ENCODE measurements around the gene RBM4B. TPM values are rescaled to one million over a fixed set of nuclear protein-coding genes. Genes with fewer than 3 reads are reported as not detected.

The RBM4B gene
- total and polyA plus RNA-seq, 2 donors from 2014 or later = 18.2 to 20.8 TPM

- FAIRE-seq = no peak
- Histone ChIP-seq H3K9ac (ENCODE audit: low read length in 3 of 3) (peak overlapping the region in 2 of 3 donors; percentile 29 to 59), H3K9me3 (ENCODE audit: control insufficient read depth in 2 of 3, insufficient read depth in 1 of 3, low read length in 3 of 3) (no peaks in the 10 kb centered on the region), H3K4me3 (ENCODE audit: low read length in 3 of 3) (peak overlapping the region in 2 of 3 donors; percentile 35 to 49), H3K27ac (ENCODE audit: low read depth in 2 of 2, low read length in 2 of 2) (peak overlapping the region; percentile 78 to 80), H3K36me3 (ENCODE audit: control insufficient read depth in 2 of 3, insufficient read depth in 3 of 3, low read length in 3 of 3) (peaks cover 2 to 19% (median 3%) of the 10 kb centered on the region in 3 donors), H3K4me1 (ENCODE audit: control insufficient read depth in 2 of 3, insufficient read depth in 2 of 3, low read depth in 1 of 3, low read length in 3 of 3) (peaks cover 0 to 26% (median 23%) of the 10 kb centered on the region in 3 donors), H3K27me3 (ENCODE audit: control insufficient read depth, insufficient read depth, low read length) (no peaks in the 10 kb centered on the region)
- intact Hi-C loops (cut with DNase I) = no loop called here
- peak; percentile 69 to 82 (median 79) for DNase-seq
- TF ChIP-seq CTCF (IDR thresholded peaks at IDR 0.05; ENCODE audit: borderline replicate concordance, extremely low read depth, insufficient read depth) = no peak
These were observed 40.8 kb upstream of the RBM4B start for GRCh38 chr11:66718320-66718971.

DNA sequence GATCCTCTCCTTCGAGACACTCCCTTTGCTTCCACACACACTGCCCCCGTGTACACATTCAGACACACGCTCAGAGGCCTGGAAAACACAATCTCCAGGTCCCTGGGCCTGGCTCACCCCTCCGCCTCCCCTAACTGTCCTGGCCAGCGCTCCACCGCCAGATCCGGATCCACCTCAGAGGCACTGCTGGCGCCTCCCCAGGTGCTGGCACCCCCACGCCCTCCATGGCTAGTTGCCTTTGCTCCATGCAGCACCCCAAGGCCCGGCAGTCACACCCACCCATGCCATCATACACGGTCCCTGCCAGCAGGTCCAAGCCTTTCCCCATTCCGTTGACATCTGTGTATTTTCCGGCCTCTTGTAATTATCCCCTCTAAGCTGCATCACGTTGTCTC is 40.2 kb upstream of the RBM4B start:
- H3K4me1 ChIP-seq (ENCODE audit: control insufficient read depth in 2 of 3, insufficient read depth in 2 of 3, low read depth in 1 of 3, low read length in 3 of 3) = peaks cover 0 to 25% (median 19%) of the 10 kb centered on the region in 3 donors
- DNase-seq (peak in 3 of 5 donors; percentile 5 to 75 (median 56)), FAIRE-seq (no peak)
- H3K9ac ChIP-seq (ENCODE audit: low read length in 3 of 3) = peak overlapping the region in 1 of 3 donors; percentile 59
- intact Hi-C loops (cut with DNase I) = no loop called here
- H3K27ac ChIP-seq (ENCODE audit: low read depth in 2 of 2, low read length in 2 of 2) = peak overlapping the region in 1 of 2 donors; percentile 33
- H3K27me3 ChIP-seq (ENCODE audit: control insufficient read depth, insufficient read depth, low read length) = no peaks in the 10 kb centered on the region
- H3K9me3 ChIP-seq (ENCODE audit: control insufficient read depth in 2 of 3, insufficient read depth in 1 of 3, low read length in 3 of 3) = no peaks in the 10 kb centered on the region
- no peak for TF ChIP-seq CTCF (IDR thresholded peaks at IDR 0.05; ENCODE audit: borderline replicate concordance, extremely low read depth, insufficient read depth)
- H3K36me3 ChIP-seq (ENCODE audit: control insufficient read depth in 2 of 3, insufficient read depth in 3 of 3, low read length in 3 of 3) = peaks cover 2 to 24% (median 3%) of the 10 kb centered on the region in 3 donors
- H3K4me3 ChIP-seq (ENCODE audit: low read length in 3 of 3) = peak overlapping the region in 2 of 3 donors; percentile 35 to 49

DNA sequence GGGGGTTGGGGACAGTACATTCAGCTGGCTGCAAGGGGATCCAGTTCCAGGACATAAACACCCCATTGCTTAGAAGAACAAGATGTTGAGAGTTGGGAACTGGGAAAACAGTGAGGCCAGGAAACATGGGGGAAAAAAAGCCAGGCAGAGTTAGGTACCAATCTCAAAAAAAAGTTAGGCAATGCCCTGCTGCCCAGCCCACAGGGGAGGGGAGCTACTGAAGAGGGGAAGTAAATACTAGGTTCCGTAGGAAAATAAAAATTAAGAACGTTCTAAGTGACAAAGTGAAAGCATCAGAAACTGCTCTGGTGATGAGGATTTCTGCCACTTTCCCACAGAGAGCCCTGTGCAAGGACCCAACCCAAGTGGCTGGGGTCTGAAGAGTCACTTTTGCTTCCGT is 39.3 kb upstream of the RBM4B start:
- FAIRE-seq = no peak
- Histone ChIP-seq H3K4me3 (ENCODE audit: low read length in 3 of 3) (peak overlapping the region in 2 of 3 donors; percentile 29 to 49), H3K27ac (ENCODE audit: low read depth in 2 of 2, low read length in 2 of 2) (no peak overlapping the region), H3K36me3 (ENCODE audit: control insufficient read depth in 2 of 3, insufficient read depth in 3 of 3, low read length in 3 of 3) (peaks cover 2 to 27% (median 3%) of the 10 kb centered on the region in 3 donors), H3K4me1 (ENCODE audit: control insufficient read depth in 2 of 3, insufficient read depth in 2 of 3, low read depth in 1 of 3, low read length in 3 of 3) (peaks cover 0 to 25% (median 19%) of the 10 kb centered on the region in 3 donors), H3K27me3 (ENCODE audit: control insufficient read depth, insufficient read depth, low read length) (no peaks in the 10 kb centered on the region), H3K9ac (ENCODE audit: low read length in 3 of 3) (no peak overlapping the region), H3K9me3 (ENCODE audit: control insufficient read depth in 2 of 3, insufficient read depth in 1 of 3, low read length in 3 of 3) (no peaks in the 10 kb centered on the region)
- intact Hi-C loops (cut with DNase I) = no loop called here
- TF ChIP-seq CTCF (IDR thresholded peaks at IDR 0.05; ENCODE audit: borderline replicate concordance, extremely low read depth, insufficient read depth) = no peak
- no peak for DNase-seq

Measured in kidney (tissue), 14 donors.